Activated gamma-delta T cell treated with anti-CD3 and anti-CD28 coated beads, Interleukin-2, amount 50 U/mL, for 16 hours (primary cell): ENCODE measurements around the gene CXorf65.
A peak's percentile ranks its signal among the peaks of the same experiment; 100 is the strongest.

Experiments
- DNase-seq: peaks from one replicate; pipeline ENCODE4 v3.0.0-alpha.2; 2020; ENCODE audit warnings: low read depth

The CXorf65 gene

DNA sequence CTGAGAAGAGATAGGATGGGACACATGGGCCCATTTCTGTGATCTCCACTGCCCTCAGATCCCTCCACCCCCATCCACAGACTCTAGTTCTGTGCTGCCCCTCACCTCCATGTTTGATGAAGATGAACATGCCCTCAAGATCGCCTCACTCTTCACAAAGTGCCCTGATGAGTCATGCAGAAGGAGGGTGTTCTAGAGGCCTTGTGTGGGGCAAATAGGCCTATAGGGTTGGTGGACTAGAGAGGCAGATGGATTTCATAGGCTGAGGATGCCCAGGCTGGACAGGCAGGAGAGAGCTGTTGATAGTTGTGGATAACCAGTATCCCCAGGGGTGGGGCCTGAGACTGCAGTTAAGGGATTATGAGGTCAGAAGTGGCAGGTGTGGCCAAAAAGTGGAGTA is at the start of gene CXorf65:
Gene CXorf65 (minus strand): TSS at position 314 of the 400 bp plus-strand sequence. CDS start 184 bp downstream, at position 130.
- DNase-seq: no peak

DNA sequence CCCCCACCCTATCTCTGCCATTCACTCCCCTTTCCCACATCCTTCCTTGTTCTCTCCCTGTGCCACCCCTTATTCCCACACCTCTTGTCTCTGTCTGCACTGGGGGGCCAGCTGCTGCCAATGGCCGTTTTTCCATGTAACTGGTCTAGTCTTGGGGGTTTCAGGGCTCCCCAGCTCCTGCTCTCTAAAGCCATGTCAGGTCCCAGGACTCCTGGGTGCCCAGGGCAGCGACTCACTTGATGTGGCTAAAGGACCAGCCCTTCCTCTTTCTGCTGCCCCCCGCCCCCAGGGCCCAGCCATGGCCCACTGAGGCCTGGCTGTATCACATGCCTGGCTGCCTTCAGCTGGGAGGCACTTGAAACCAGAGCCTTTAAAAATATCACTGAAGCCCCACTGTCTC is 48.1 kb upstream of the CXorf65 start:
- DNase-seq: no peak

DNA sequence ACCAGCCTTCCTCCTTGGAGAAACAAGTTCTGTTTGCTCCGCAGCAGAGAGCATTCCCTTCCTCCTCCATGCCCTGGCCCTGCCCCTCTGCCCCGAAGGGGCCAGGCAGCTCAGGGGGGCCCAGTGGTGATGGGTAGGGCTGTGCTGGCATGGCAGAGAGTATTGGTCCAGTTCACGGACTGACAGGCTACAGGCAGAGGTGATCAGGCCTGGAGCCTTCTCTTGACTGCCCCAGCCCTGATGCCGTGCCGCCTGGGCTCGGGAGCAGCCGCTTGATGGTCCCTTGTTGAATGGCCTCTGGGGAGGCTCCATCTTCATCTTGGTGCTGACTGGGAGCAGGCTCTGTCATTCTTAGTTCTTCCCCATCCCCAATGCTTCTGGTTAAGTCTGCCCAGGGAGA is 47.7 kb upstream of the CXorf65 start:
- DNase-seq: no peak

DNA sequence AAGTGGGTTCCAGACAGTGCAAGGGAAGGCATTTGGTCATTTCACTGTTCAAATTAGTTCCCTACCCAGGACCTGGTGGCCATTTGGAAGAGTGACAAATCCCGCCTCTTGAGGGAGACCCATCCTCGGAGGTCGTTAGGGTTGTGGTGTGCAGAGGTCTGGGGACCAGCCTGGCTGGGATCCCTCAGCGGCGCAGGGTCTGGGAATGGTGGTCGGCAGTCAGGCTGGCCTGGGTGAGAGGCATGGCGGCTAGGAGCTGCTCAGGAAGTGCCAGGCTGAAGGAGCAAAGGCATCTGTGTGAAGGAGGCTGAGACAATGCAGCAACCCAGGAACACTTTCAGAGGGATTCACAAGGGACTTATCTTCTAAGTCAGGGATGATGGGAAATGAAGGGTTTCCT is 44.8 kb upstream of the CXorf65 start:
- DNase-seq: no peak

DNA sequence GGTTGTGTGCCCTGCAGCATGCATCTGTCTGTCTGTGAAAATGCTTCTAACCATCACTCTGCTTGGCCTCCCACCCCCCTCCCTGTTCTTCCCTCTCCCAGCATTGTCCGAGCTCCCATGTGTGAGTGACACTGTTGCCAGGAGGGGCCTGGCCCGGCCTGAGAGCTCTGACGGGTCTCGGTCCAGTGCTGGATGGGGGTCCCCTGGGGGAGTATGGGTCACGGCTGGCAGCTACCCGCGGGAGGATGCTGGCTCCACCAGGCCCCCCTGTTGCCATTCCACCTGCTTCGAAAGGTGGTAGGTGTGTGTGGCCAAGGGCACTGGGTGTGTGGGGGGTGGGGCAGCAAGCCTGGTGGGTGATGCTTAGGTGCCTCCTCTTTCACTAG is 41.7 kb upstream of the CXorf65 start:
- no peak for DNase-seq

DNA sequence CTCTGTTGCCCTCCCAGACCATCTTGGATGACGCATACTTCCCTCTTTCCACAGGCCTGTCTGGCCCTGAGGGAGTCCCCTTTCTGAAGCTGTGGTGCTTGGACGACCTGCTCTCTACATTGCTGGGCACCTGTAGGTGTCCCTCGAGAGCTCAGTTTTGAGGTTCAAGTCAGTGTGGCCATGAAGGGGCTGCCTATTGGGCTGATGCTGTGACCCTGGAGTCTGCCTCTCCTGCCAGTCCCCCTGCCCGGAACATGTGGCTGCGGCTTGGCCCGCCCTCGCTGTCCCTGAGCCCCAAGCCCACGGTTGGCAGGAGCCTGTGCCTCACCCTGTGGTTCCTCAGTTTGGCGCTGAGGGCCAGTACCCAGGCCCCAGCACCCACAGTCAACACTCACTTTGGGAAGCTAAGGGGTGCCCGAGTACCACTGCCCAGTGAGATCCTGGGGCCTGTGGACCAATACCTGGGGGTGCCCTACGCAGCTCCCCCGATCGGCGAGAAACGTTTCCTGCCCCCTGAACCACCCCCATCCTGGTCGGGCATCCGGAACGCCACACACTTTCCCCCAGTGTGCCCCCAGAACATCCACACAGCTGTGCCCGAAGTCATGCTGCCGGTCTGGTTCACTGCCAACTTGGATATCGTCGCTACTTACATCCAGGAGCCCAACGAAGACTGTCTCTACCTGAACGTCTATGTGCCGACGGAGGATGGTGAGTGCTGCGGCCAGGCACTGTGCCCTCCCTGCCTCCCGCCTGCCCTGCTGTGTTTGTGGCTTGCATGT is 41.1 kb upstream of the CXorf65 start:
- no peak for DNase-seq

DNA sequence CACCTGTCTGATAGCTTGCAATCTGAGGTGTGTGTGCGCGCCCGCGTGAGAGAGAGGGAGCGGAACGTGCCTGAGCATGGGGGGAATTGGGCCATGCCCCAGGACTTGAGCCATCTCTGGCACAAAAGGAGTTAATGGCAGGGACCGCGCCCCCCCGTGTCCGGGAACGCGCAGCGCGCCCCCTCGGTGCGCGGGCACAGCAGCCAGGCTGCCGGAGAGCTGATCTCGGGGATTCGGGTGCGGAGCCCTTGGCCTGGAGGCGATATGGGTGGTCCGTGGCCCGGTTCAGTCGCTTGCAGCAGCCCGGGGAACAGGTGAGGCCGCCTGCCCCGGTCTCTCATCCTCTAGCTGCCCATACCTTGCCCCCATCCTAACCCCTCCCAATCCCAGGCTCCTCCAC is 38.1 kb upstream of the CXorf65 start, which contains the start of gene NLGN3:
Gene NLGN3 (plus strand): TSS at position 191 of the 400 bp plus-strand sequence. CDS start 2,909 bp downstream, outside the sequence.
- no peak for DNase-seq

DNA sequence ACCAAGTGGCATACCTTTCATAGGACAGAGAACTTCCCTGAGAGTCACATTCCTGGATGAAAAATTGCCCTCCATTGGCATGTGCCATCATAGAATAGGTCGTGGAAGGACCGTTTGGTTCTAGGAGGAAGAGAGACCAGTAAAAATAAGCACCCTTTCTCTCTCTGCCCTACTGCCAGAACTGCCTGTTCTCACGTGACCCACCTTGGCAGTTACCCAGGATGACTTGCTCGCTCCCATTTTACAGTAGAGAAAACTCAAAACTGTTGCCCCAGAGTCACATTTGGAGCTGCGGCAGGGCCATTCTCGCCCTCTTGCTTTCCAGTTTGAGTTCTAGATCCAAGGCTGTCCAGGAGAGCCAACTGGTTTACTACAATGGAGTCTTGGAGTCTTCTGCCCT is 37.0 kb upstream of the CXorf65 start:
- no peak for DNase-seq

DNA sequence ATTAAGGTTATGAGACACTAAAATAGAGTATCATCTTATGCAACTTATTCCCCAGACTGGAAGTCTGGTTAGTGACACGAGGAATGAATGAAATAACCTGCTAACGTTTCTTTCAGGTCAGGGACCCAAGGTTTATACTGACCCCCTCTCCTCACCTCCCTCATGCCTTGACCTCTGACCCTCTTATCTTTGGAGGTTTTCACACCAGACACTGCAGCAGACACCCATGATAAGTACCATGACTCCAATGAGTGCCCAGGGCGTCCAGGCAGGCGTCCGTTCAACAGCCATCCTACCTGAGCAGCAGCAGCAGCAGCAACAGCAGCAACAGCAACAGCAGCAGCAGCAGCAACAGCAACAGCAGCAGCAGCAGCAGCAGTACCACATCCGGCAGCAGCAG is 33.9 kb upstream of the CXorf65 start:
- no peak for DNase-seq

DNA sequence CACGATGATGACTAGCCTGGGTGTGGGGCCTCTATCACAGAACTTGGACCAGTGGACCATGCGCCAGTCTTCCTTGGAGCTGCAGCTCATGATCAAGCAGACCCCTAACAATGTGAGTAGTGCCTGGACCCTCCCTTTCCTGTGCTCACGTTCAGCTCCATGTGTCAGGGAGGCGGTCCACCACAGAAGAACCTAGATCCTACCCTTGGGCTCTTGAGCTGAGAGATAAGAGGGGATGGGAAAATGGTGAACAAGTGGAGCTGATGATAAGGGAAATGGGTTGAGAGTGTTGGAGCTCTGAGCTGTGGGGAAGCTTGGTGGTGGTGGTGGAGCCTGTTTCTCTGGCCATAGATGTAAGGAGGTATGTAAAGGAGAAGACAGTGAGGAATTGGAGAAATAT is 25.0 kb upstream of the CXorf65 start:
- no peak for DNase-seq

DNA sequence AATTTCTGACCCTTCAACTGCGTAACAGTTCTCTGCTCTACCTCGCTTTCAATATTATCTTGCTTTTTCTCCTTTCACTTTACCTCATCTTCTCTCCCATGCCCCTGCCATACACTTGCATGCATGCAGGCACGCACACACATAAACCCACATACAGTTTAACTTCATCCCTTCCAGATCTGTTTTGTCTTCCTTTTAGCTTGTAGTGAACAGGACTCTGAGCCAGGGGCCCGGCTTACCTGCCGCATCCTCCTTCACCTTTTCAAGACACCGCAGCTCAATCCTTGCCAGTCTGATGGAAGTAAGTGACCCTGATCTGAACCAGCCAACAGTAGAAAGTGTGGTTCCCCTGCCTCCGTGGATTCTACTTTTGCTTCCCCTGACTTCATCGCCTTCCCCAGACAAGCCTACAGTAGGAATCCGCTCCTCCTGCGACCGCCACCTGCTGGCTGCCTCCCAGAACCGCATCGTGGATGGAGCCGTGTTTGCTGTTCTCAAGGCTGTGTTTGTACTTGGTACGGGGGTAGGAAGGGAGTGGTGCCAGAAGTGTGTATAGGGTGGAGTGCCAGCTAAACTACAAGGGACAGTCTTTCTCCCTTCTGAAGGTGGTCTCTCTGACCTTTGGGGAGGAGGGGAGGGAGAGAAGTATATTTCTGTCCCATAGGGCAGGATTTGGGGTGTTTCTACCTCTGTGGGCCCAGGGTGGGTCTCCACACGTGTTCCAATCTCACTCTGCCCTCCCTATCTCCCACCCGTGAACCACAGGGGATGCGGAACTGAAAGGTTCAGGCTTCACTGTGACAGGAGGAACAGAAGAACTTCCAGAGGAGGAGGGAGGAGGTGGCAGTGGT is 22.6 kb upstream of the CXorf65 start:
- DNase-seq: peak; percentile 56

DNA sequence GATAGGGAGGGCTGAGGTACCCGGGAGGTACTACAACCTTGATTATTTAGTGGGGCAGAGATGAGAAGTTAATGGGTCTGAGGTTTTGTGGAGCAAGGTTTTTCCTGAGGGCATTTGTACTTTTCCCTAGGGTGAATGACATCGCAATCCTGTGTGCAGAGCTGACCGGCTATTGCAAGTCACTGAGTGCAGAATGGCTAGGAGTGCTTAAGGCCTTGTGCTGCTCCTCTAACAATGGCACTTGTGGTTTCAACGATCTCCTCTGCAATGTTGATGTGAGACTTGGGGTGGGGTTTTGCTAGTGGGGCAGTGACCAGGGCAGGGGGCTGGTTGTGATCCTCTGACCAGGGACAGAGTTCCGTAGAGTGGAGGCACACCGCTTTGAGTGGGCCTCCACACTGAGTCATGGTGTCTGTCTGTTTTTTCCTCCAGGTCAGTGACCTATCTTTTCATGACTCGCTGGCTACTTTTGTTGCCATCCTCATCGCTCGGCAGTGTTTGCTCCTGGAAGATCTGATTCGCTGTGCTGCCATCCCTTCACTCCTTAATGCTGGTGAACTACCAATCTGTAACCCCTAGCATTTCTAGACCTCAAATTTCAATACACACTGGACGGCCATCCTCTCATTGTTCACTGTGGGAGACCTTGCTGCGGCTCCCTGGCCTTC is 21.8 kb upstream of the CXorf65 start:
- DNase-seq: no peak

DNA sequence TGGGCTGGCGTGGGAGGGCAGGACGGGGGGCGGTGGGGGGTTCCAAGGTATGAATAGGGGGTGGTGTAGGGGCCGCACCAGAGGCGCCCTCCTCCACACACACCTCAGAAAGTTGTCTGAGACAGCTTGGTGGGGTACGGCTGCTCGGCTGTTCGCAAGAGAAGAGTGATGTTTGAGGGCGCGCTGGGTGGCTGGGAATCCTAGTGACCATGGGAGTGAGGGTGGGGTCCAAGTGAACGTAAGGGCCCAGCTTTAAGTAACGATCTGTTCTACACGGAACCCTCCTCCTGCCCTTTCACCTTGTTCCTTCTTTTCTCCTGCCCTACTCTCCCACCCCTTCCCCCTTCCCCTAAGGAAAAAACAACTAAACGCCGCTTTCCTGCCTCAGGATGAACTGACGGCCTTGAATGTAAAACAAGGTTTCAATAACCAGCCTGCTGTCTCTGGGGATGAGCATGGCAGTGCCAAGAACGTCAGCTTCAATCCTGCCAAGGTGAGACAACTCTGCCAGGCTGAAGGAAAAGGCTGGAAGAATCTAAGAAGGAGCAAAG is 12.5 kb upstream of the CXorf65 start:
- DNase-seq: no peak

DNA sequence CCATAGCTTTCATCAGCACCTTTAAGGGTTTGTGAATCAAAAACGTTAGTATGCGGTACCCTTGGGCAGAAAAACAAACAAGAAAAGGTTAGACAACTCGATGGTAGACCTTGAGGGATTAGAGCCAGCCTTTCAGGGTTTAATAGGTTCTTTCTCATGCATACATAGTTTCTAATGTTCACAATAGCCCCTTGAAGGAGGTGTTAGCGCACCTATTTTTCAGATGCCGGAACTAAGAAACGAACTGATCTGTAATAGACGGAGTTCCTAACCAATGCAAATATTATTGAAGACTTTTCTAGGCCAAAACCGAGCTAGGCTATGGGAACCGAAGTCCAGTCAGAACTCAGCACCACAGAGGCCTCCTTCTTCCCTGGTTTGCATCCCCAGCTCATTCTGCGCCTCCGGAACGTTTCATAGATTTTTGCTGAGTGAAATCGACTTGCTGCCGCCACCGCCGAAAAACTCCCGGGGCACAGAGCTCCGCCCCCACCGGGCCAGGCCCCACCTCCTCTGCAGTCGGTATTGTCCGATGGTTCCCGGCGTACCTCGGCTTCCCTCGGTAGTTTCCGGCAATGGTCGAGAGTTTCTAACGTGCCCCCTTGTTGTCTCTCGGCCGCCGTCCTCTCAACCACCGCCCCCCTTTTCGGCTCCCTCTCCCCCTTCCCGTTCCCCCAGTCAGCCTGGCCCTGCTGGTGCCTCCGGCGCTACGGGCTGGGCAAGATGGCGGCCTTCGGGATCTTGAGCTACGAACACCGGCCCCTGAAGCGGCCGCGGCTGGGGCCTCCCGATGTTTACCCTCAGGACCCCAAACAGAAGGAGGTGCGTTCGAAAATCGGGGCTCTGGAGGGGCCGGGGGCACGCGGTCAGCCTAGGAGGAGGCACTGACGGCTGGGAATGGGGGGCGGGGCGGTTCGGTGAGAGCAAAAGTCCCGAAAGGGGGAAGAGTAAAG is 11.8 kb upstream of the CXorf65 start, which contains the start of gene MED12:
Gene MED12 (plus strand): TSS at position 565 of the 953 bp plus-strand sequence. CDS start 159 bp downstream, at position 724.
- DNase-seq: peak; percentile 67

DNA sequence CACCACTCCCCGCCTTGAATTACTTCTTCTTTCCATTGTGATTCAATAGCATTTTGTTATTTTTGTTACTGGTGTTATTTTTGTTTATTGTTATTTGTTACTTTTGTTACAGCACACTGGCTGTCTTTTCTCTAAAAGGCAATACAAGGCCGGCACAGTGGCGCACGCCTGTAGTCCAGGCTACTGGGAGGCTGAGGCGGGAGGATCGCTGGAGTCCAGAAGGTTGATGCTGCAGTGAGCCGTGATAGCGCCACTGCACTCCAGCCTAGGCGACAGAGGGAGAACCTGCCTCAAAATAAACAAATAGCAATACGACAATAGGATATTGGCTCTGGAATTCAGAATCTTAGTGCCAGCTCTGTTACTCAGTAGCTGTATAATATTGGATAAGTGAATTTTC is 10.8 kb upstream of the CXorf65 start:
- no peak for DNase-seq

DNA sequence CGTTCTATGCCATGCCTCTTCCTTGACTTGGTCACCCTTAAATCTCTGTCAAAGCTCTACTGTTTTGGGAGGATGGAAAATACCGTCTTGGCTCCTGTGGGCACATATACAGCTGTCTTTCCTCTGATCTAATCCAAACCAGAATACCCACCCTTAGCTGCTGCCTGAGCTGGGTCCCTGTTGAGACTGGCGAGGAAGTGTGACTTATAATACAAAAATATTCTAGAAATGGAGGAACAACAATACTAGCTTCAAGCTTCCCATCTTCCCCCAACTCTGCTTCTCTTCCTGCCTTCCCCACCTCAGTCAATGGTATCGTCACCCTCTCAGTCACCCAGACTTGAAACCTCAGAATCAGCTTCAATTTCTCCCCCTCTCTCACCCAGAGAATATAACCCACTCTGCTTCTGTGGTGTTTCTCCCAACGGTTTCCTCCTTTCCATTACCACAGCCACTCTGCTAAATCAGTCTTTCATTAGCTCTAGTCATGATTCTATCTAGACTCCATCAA is 5.4 kb upstream of the CXorf65 start:
- no peak for DNase-seq

DNA sequence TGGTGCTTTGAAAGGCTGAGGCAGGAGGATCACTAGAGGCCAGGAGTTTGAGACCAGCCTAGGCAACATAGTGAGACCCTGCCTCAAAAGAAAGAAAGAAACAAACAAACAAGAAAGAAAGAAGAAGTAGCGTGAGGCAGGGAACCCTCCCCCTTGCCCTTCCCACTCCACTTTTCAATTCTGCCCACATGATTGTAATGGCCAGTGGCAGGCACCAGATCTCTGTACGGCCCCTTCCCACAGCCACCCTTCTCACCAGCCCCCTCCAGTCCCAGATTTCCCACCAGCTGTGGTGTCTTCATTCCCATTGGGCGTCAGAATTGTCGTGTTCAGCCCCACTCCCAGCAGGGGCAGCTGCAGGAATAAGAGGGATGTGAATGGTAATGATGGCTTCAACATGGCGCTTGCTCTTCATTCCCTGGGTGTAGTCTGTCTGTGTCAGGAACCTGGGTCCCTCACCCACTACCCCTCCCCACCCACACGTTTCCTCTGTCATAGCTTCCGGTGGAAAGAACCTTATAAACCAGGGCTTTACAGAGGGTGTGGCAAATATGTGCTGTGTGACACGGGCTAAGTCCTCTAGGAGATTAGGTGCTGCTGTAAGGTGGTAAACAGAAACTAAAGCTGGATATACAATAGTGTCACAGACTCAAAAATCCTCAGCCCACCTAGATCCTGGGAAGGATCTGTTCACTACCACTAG is 4.8 kb upstream of the CXorf65 start, which contains the start of gene IL2RG:
Gene IL2RG (minus strand): TSS at position 437 of the 703 bp plus-strand sequence. CDS start 38 bp downstream, at position 399.
- peak; percentile 74 for DNase-seq

DNA sequence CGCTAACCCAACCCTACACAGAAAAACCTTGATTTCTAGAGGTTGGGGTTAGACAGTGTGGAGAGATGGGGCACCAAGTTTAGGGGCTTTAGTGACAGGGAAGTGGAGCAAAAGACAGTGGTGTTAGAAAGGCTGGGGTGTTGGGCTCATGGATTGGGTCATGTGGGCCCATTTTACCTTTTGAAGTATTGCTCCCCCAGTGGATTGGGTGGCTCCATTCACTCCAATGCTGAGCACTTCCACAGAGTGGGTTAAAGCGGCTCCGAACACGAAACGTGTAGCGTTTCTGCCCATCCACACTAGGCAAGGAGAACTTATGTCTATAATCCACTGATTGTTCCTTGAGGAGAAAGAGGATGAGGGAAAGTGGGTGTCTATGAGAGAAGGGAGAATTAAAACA is 2.5 kb upstream of the CXorf65 start:
- DNase-seq: no peak

DNA sequence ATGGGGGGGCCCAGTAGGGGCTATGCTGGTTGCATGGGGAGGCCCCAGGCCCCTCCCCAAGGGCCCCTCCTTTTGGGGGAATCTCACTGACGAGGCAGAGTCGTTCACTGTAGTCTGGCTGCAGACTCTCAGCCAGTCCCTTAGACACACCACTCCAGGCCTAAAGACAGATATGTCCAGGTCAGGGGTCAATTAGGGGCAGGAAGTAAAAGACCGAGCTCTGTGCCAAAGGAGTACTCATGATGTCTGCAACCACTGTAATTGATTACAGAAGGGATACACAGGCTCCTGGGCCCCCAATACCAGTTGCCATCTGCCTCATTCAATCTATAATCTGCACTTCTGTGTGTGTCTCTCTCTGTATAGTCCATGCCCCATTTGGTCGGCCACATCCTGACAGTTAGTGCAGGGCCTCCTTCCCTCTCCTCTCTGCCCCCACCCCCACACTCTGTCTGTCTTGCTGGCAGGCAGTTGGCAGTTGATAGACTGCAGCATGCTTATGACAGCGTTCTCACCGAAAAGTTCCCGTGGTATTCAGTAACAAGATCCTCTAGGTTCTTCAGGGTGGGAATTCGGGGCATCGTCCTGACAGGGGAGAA is 1.3 kb upstream of the CXorf65 start:
- DNase-seq: no peak

DNA sequence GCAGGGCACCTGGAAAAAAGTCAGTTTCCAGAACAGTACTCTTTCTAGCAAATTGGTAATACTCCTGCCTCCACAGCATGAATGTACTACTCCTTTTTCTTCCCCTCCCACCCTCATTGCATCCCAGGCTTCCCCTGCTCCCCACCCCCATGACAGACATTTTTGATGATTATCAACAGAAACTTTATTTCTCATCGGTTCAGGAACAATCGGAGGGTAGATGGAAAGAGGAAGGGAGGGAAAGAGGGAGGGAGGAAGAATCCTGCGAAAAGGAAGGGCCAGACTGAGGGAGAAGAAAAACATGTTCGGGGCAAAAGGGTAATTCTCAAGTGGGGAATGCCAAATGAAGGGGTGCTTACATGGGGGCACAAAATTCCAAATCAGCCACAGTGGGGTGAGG is 705 bp upstream of the CXorf65 start:
- no peak for DNase-seq
